Measurements from ENCODE around the gene ADRA2C.

Gene ADRA2C

DNA sequence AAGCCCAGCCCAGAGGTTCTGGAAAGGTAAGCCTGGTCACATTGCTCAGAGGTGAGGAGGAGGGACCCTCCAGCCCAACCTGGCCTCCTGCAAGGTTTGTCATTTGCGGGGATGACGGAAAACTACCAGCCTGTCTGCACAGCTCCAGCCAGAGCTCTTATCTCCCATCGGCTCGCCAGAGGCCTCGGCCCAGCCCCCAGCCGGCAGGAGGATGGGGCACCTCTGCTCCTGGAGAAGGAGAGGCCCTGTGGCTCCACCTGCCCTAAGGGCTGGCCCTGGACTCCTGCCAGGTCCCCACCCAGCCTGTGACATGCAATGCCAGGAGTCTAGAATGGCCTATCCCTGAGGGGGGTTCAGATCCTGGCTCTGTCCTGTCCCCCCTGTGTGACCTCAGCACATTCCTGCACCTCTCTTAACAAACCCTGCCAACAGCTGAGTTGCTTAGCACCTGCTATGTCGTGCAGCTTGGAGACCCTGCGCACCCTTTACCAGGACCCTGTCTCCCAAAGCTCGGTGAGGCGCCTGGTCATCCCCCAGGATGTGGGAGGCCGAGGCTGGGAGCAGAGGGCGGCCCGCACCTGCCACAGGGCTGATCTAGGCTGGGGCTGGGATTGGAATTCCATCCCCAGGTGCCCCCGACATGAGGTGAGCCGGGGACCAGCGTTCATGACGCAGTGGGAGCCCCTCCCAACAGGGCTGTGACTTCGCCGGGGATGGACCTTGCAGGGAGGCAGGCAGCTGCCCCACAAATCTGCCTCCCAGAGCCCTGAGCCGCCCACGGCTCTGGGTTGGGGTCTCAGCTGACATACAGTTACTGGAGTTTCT is 14.4 kb downstream of the ADRA2C start:
- DNase-seq: no peak

- no peak for DNase-seq
Measured at GRCh38 chr4:3781193-3781886, 15.2 kb downstream of the ADRA2C start.

DNA sequence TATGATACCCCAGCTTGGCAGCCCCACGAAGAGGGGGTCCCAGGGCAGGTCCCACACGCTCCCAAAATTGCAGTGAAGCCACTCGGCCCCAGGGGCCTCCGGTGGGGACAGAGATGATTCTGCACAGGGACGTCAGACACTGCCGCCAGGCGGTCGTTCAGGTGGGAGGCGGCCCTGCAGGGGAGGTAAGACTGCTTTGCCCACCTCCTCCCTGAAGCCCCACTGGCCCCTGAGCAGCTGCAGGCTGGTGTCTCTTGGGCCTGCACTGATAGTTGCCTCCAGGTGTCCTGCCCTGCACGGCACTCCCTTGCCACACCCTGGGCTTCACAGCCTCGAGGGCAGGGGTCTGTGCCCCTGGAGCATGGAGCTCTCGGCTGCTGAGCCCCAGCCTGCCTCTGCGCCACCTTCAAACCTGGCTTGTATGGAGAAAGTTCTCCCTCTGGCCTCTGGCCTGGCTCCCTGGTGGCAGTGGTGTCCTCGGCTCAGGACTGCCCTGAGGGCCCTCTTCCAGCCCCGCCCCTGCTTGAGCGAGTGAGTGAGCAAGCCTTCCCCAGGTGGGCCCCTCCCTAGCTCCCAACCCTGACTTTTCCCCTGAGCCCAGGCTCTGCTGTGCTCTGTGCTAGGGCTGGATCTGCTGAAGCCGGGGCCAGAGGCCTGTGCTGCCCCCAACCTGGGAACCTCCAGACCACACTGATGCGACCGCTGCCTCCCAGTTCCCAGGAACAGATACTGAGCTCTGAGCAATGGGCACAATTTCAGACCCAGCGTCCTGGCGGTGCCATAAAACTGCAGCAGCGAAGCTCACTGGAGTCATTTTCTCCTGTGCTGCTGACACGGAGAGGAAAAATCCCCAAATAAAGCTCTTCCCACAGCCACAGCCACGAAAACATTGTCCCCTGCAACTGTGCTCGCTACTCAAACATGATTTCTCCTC is 16.1 kb downstream of the ADRA2C start:
- no peak for DNase-seq

DNA sequence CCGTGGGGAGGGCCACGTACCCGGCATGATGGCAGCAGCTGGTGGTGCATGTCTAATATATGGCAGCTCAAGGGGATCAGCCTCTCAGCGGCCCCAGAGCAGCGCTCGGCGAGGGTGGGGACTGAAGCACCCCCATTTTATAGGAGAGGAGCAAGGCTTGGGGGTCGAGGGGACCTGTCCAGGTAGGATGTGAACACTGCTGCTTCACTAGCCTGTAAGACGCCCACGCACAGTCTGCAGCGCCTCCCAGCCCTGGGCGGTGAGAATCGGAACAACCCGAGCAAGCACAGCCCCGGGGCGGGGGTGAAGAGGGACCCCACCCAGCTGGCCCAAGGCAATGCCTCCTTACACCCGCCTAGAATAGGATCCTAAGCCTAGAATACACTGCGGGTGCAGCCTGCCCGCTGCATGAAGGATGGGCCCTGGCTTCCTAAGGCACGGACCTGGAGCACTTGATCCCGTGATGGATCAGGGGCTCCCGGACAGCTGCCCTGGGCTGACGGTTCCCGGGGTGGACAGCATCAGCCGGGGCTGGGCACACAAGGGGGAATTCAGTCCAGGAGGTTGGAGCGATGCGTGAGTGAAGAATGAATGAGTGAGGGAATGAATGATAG is 17.6 kb downstream of the ADRA2C start:
- no peak for DNase-seq

GRCh38 chr4:3784454-3785291 is 18.5 kb downstream of the ADRA2C start:
- DNase-seq: peak; percentile 18

DNA sequence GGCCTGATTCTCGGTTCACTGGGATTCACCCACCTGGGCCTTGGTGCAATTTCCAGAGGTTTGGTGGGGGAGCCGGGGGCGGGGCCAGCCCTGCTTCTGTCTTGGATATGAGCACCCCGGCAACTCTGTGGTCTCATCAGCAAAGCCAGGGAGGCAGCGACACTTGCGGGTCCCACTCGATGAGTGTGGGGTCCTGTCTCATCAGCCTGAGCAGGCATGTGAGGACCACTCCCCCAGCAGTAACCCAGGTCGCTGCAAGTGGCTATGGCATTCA is 19.0 kb downstream of the ADRA2C start:
- DNase-seq: no peak

DNA sequence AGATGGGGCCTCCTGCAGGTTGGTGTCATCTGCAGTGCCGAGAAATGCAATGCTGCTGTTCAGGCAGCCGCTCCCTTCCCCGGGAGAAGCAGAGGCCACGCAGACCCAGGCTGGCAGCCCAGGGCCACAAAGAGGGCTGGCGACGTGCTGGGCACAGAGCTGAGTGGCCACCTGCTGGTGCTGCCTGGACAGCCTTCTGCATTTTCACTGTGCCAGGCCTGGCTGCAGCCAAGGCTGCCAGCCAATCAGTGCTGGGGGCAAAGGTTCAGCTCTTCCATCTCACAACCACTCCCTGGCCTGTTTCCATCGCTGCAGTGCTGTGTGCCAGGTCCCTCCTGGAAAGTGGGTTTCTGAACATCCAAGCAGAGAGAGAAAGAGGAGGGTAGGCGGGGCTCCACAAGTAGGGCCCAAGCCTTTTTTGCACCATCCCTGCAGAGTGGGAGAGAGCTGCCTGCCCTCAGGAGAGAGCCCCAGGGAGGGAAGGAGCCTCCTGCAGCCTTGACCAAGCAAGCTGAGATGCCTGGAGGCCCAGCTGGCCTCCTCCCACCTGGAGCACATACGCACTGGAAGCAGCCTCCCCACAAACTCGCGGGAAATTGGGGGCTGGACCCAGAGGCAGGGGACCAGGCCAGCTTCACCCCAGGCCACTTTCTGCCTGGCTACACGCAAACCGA is 20.1 kb downstream of the ADRA2C start:
- no peak for DNase-seq

DNA sequence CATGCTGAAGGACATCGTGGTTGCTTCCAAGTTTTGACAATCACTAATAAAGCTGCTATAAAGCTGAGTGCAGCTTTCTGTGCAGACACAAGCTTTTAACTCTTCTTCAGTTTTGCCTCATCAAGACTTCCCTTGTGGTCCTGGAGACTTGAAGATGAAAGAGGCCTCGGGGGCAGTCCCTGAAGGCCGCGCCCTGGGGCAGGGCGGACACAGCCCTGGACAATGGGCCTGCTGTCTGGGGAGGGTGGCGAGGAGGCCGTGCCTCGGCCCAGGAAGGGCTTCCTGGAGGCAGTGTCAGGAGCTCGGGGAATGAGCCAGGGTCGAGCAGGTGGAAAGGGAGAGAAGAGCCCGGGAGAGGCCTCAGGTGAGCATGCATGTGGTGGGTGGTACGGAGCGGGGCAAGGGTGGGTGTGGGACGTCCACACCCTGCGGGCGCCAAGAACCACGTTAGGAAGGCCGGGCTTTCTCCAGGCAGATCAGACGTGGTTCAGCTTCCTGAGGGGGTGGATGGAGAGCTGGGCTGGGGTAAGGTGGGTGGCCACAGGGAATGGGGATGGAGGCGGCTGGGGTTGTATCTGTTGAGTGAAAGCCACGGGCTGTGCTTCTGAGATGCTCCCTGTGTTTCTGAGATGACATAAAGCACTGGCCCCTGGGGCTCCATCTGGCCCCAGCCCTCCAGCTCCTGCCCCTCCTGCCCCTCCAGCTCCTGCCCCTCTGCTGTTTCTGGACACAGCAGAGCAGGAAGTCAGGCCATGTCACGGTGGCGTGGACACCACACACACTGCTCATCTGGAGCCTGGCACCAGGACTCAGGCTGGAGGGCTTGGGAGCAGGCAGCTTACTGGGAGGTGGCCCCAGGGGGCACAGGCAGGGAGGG is 21.5 kb downstream of the ADRA2C start:
- DNase-seq: no peak

DNA sequence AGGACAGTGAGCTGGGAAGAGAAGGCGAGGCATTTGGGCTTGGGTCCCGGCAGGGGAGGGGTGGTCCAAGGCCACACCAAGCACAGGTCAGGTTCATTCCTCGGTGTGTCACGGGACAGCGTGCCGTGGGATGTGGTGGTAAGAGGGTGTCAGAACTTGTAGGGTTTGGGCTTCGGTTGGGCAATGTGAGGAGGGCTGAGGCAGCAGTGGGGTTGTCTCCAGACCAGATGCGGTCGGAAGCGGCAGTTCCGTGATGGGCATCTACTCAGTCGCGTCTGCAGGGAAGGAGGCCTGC is 22.1 kb downstream of the ADRA2C start:
- no peak for DNase-seq

- DNase-seq: no peak
Measured at GRCh38 chr4:3789587-3789986, 23.4 kb downstream of the ADRA2C start.

GRCh38 chr4:3790006-3790561 is 23.9 kb downstream of the ADRA2C start:
- DNase-seq: no peak

DNA sequence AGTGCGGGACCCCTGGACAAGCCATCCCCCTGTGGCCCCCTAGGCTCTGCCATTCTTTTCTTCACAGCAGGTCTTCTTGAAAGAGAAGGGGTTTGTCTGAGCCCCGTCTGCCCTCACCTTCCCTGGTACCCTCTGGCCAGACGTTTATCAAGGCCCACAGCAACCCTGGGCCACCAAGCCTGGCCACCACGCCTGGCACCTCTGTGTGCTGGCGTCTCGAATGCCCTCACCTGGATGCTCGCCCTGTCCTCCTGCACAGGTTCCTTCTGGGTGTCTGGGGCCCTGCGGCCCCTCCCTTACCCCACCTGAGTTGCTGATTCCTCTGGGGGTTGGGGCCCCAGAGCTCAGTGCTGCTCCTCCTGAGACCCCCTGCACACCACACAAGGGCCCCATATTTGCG is 25.1 kb downstream of the ADRA2C start:
- no peak for DNase-seq

GRCh38 chr4:3791910-3792542 is 25.8 kb downstream of the ADRA2C start:
- DNase-seq: no peak

- no peak for DNase-seq
Measured at GRCh38 chr4:3792813-3793212, 26.6 kb downstream of the ADRA2C start.

DNA sequence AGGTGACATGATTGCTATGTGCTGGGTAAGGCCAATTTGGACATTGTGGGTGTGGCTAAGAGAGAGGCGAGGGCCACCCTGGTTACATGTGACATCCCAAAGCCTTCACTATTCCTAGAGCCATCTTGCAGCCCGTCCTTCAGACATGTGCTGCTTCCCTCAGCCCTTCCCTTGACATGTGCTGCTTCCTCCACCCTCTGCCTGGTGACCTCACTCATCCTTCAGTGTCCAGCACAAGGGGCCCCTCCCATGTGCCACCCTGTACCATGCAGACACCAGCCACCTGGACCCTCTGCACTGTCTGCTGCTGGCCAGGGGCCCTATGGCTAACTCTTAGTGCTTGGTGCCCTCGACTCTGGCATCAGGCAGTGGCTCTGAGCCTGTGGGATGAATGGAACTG is 27.4 kb downstream of the ADRA2C start:
- no peak for DNase-seq

DNA sequence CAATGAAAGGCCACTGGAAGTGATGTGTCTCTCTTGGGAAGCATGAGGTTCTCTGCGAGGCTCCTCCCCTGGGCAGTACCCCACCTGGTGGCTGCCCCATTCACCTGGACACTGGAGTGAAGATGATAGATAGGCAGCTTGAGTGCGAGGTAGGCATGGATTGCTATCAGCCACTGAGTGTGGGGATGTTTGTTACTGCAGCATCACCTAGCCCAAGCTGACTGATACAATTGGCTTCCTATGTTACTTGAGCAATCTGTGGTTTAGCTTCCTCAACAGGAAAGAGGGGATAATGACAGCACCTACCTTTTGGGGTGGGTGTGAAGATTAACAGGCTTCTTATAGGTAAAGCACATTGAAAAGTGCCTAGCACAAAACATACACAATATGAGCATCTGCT is 30.8 kb downstream of the ADRA2C start:
- DNase-seq: no peak

- DNase-seq: no peak
Measured at GRCh38 chr4:3797831-3798790, 31.9 kb downstream of the ADRA2C start.

- DNase-seq: no peak
Measured at GRCh38 chr4:3799496-3799895, 33.3 kb downstream of the ADRA2C start.

DNA sequence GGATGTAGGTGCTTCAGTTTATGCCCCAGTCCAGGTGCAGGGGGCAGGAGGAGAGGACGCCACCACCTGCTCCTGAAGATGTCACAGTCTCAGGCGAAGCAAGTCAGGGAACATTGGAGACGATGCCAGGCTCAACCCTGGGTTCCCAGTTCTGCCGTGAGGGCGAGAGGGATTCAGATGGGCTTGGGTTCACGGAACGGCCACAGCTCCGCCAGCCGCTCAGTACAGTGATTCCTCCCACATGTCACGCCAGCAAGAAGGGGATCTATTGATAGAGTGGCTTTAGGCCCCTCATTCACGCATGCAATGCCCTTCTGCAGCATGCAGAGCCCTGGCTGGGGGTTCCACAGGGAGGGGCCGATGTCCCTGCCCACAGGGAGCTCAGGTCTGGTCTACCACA is 34.2 kb downstream of the ADRA2C start:
- no peak for DNase-seq
